Measurements from ENCODE around the gene CACNB3. TPM values are rescaled to one million over a fixed set of nuclear protein-coding genes. Genes with fewer than 3 reads are reported as not detected.
A peak's percentile ranks its signal among the peaks of the same experiment; 100 is the strongest.

Gene CACNB3
- polyA plus RNA-seq, 3 donors: 0.84 to 6.3 (median 1.5) TPM

DNA sequence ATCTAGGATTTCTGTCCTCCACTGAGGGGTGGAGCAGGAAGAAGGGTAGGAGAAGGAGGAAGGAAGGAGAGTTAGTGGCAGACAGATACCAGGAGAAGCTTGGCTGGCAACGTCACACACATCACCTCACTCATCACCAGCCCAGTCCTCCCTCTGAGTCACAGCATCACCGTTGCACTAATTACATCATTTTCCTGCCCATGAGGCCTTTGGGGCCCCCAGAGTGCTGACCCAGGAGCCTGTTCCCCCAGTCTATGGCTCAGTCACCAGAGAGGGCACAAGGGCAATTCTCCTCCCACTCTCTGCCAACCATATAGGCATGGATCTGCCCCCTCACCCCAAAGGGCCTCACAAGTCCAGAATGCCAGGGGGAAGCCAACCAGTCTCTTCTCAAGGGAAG lies 42.8 kb downstream of the CACNB3 start:
- H4K20me1 ChIP-seq (ENCODE audit: insufficient read depth, low read length): no peaks in the 10 kb centered on the region
- H3K4me3 ChIP-seq (replicated peaks in 1 of 3; ENCODE audit: low read depth in 2 of 3, low read length in 3 of 3): no peak overlapping the region
- no peaks in the 10 kb centered on the region for H3K9me3 ChIP-seq (replicated peaks in 1 of 2; ENCODE audit: control insufficient read depth in 1 of 2, insufficient read depth in 1 of 2, low read length in 2 of 2)
- Mint-ChIP-seq H3K36me3 (no peaks in the 10 kb centered on the region), H3K9me3 (peaks cover 0 to 2% (median 0%) of the 10 kb centered on the region in 7 donors), H3K4me1 (peaks cover 29% of the 10 kb centered on the region), H3K27ac (no peak overlapping the region), H3K4me3 (no peak overlapping the region), H3K27me3 (ENCODE audit: low read depth in 3 of 3) (peaks cover 28 to 38% (median 28%) of the 10 kb centered on the region in 3 donors)
- peaks cover 21 to 22% of the 10 kb centered on the region in 2 donors for H3K4me1 ChIP-seq (ENCODE audit: control insufficient read depth in 1 of 2, insufficient read depth in 2 of 2, low read length in 2 of 2)
- no peaks in the 10 kb centered on the region for H3K79me2 ChIP-seq (ENCODE audit: insufficient read depth, low read length)
- no peak overlapping the region for H3K27ac ChIP-seq (ENCODE audit: low read depth in 1 of 2, low read length in 2 of 2)
- H3K4me2 ChIP-seq (replicated peaks; ENCODE audit: extremely low read depth, low read length, poor library complexity, severe bottlenecking): no peak overlapping the region
- intact Hi-C loops (cut with micrococcal nuclease): no loop called here
- TF ChIP-seq, protein P1, sequence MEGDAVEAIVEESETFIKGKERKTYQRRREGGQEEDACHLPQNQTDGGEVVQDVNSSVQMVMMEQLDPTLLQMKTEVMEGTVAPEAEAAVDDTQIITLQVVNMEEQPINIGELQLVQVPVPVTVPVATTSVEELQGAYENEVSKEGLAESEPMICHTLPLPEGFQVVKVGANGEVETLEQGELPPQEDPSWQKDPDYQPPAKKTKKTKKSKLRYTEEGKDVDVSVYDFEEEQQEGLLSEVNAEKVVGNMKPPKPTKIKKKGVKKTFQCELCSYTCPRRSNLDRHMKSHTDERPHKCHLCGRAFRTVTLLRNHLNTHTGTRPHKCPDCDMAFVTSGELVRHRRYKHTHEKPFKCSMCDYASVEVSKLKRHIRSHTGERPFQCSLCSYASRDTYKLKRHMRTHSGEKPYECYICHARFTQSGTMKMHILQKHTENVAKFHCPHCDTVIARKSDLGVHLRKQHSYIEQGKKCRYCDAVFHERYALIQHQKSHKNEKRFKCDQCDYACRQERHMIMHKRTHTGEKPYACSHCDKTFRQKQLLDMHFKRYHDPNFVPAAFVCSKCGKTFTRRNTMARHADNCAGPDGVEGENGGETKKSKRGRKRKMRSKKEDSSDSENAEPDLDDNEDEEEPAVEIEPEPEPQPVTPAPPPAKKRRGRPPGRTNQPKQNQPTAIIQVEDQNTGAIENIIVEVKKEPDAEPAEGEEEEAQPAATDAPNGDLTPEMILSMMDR (IDR thresholded peaks at IDR 0.05): no peak
- 0% methylated on average over 2 of the region's 2 CpGs for WGBS (ENCODE audit: insufficient coverage)
- DNase-seq: peak in 1 of 3 donors; percentile 27
- H2AFZ ChIP-seq (ENCODE audit: insufficient read depth, low read depth, low read length, poor library complexity, severe bottlenecking): no peak overlapping the region
- peak overlapping the region; percentile 21 for H3K9ac ChIP-seq (ENCODE audit: insufficient read depth, low read length, poor library complexity, severe bottlenecking)
- no peaks in the 10 kb centered on the region for H3K36me3 ChIP-seq (replicated peaks in 1 of 2; ENCODE audit: control insufficient read depth in 1 of 2, insufficient read depth in 2 of 2, low read length in 2 of 2)
- peaks cover 14 to 24% of the 10 kb centered on the region in 2 donors for H3K27me3 ChIP-seq (ENCODE audit: control insufficient read depth in 2 of 2, insufficient read depth in 2 of 2, low read length in 2 of 2)

DNA sequence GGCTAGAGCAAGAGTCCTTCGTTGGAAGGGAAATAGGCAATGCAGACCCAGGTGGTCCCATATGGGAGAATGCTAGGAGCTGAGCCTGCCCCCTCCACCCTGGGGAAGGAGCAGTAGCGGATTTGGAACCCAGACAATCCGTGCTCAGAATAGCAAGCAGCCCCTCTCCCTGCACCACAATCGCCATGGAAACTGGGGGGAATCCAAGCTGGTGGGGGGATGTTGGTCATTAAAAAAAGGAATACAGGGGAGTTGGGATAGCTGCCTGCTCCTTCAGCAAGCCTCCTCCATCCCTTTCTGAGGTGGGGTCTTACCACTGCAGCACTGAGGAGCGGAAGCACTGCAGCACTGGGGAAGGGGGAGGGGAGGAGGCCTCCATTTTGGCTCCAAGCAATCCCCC lies 44.5 kb downstream of the CACNB3 start:
- Mint-ChIP-seq H3K36me3 (no peaks in the 10 kb centered on the region), H3K9me3 (peaks cover 0 to 2% (median 0%) of the 10 kb centered on the region in 7 donors), H3K27ac (no peak overlapping the region), H3K4me3 (peak overlapping the region in 1 of 2 donors; percentile 59), H3K27me3 (ENCODE audit: low read depth in 3 of 3) (peaks cover 25 to 36% (median 29%) of the 10 kb centered on the region in 3 donors), H3K4me1 (peaks cover 31% of the 10 kb centered on the region)
- DNase-seq: no peak
- Histone ChIP-seq H3K79me2 (ENCODE audit: insufficient read depth, low read length) (no peaks in the 10 kb centered on the region), H4K20me1 (ENCODE audit: insufficient read depth, low read length) (no peaks in the 10 kb centered on the region), H2AFZ (ENCODE audit: insufficient read depth, low read depth, low read length, poor library complexity, severe bottlenecking) (no peak overlapping the region), H3K9me3 (replicated peaks in 1 of 2; ENCODE audit: control insufficient read depth in 1 of 2, insufficient read depth in 1 of 2, low read length in 2 of 2) (no peaks in the 10 kb centered on the region), H3K4me3 (replicated peaks in 1 of 3; ENCODE audit: low read depth in 2 of 3, low read length in 3 of 3) (no peak overlapping the region), H3K4me2 (replicated peaks; ENCODE audit: extremely low read depth, low read length, poor library complexity, severe bottlenecking) (no peak overlapping the region), H3K27ac (ENCODE audit: low read depth in 1 of 2, low read length in 2 of 2) (no peak overlapping the region), H3K4me1 (ENCODE audit: control insufficient read depth in 1 of 2, insufficient read depth in 2 of 2, low read length in 2 of 2) (peaks cover 22 to 23% of the 10 kb centered on the region in 2 donors), H3K27me3 (ENCODE audit: control insufficient read depth in 2 of 2, insufficient read depth in 2 of 2, low read length in 2 of 2) (peaks cover 14 to 24% of the 10 kb centered on the region in 2 donors), H3K9ac (ENCODE audit: insufficient read depth, low read length, poor library complexity, severe bottlenecking) (no peak overlapping the region), H3K36me3 (replicated peaks in 1 of 2; ENCODE audit: control insufficient read depth in 1 of 2, insufficient read depth in 2 of 2, low read length in 2 of 2) (no peaks in the 10 kb centered on the region)
- TF ChIP-seq, protein P1 (IDR thresholded peaks at IDR 0.05): no peak
- no CpG with 5 or more reads among the region's 5 CpGs for WGBS (ENCODE audit: insufficient coverage)
- intact Hi-C loops (cut with micrococcal nuclease): no loop called here

Measured in CD14-positive monocyte (primary cell).